ES-I3 (cell line): ENCODE data around the gene PNMA8A.

Experiments used
- H3K36me3 ChIP-seq: 2 replicates; pipeline ENCODE4 v1.6.1; 2013; ENCODE audit warnings: mild to moderate bottlenecking, low read length, control low read depth, moderate library complexity; ENCODE audit not compliant: insufficient read depth
- H3K4me1 ChIP-seq: 2 replicates; pipeline ENCODE4 v1.6.1; 2013; ENCODE audit warnings: mild to moderate bottlenecking, control low read depth, low read length; ENCODE audit not compliant: insufficient read depth
- H3K9ac ChIP-seq: 2 replicates; pipeline ENCODE4 v1.6.1; 2013; ENCODE audit warnings: low read depth, mild to moderate bottlenecking, low read length, moderate library complexity
- H3K9me3 ChIP-seq: 2 replicates; pipeline ENCODE4 v1.6.1; 2013; ENCODE audit warnings: mild to moderate bottlenecking, low read length, moderate library complexity; ENCODE audit not compliant: control insufficient read depth, insufficient read depth

Gene PNMA8A

DNA sequence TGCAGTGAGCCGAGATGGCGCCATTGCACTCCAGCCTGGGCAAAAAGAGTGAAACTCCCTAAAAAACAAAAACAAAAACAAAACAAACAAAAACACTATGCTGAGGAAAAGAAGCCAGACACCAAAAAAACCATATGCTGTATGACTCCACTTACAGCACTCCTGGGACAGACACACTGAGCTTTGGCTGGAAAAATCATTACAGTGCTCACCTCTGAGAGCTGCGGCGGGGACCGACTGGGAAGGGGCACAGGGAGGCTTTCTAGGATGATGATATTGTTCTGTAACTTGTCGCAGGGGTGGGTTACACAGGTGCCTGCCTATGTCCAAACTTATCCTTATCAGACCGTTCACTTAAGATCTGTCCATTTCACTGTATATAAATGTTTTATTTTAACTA is 7.8 kb downstream of the PNMA8A start:
- peaks cover 7% of the 10 kb centered on the region; the same call in 1 of the 2 replicates for H3K36me3 ChIP-seq
- no peaks in the 10 kb centered on the region for H3K4me1 ChIP-seq
- H3K9ac ChIP-seq: no peak overlapping the region
- H3K9me3 ChIP-seq: no peaks in the 10 kb centered on the region

DNA sequence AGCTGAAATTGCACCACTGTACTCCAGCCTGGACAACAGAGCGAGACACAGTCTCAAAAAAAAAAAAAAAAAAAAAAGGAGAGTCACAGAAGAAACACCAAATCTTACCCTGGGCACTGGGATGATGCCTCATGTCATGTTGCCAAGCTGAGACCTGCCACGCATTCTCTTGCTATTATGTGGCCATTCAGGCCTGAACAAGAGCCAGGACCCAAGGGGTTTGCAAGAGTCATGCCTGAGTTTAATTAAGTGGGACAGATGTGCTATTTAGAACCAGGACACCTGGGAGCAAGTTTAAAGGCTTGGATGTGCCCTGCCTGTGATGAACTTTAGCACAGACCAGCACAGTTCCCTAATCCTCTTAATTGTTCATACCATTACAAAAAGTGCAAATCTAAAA is 9.8 kb downstream of the PNMA8A start:
- H3K36me3 ChIP-seq: no peaks in the 10 kb centered on the region
- H3K9ac ChIP-seq: no peak overlapping the region
- no peaks in the 10 kb centered on the region for H3K9me3 ChIP-seq
- no peaks in the 10 kb centered on the region for H3K4me1 ChIP-seq

DNA sequence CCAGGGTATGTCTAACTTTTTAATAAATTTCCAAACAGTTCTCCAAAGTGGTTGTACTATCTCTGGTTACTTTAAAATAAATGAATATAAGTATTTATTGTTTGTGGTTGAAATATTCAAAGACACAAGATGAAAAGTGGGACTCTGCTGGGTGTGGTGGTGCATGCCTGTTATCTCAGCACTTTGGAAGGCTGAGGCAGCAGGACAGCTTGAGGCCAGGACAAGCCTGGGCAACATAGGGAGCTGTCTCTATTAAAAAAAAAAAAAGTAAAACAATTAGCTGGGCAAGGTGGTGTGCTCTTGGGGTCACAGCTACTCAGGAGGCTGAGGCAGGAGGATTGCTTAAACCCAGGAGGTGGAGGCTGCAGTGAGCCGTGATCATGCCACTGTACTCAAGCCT is 10.4 kb downstream of the PNMA8A start:
- no peaks in the 10 kb centered on the region for H3K4me1 ChIP-seq
- H3K9me3 ChIP-seq: no peaks in the 10 kb centered on the region
- H3K9ac ChIP-seq: no peak overlapping the region
- H3K36me3 ChIP-seq: no peaks in the 10 kb centered on the region

DNA sequence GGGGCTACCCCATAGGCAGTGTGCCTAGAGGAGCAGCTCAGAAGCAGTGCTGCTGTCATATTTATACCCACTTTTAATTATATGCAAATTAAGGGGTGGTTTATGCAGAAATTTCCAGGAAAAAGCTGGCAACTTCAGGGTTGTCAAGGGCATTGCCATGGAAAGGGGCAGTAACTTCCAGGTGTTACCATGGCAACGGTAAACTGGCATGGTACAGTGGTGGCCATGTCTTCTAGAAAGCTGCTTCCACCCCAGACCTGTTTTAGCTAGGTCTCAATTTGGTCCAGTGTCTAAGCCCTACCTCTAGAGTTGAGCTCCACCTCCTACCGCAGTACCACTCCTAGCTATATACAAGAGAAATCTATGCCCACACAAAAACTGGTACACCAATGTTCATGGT is 11.3 kb downstream of the PNMA8A start:
- no peaks in the 10 kb centered on the region for H3K36me3 ChIP-seq
- no peak overlapping the region for H3K9ac ChIP-seq
- no peaks in the 10 kb centered on the region for H3K9me3 ChIP-seq
- no peaks in the 10 kb centered on the region for H3K4me1 ChIP-seq

DNA sequence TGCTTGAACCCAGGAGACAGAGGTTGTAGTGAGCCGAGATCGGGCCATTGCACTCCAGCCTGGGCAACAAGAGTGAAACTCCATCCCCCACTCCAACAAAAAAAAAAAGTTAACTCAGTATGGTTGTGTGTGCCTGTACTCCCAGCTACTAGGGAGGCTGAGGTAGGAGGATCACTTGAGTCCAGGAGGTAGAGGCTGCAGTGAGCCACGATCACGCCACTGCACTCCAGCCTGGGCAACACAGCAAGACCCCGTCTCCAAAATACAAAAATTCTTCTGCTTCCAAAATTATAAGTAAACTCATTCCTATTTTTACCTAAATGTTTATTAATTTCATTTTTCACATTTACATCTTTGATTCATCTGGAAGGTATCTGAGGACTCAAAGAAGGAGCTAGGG is 14.4 kb downstream of the PNMA8A start:
- H3K9me3 ChIP-seq: no peaks in the 10 kb centered on the region
- no peak overlapping the region for H3K9ac ChIP-seq
- no peaks in the 10 kb centered on the region for H3K36me3 ChIP-seq
- no peaks in the 10 kb centered on the region for H3K4me1 ChIP-seq

DNA sequence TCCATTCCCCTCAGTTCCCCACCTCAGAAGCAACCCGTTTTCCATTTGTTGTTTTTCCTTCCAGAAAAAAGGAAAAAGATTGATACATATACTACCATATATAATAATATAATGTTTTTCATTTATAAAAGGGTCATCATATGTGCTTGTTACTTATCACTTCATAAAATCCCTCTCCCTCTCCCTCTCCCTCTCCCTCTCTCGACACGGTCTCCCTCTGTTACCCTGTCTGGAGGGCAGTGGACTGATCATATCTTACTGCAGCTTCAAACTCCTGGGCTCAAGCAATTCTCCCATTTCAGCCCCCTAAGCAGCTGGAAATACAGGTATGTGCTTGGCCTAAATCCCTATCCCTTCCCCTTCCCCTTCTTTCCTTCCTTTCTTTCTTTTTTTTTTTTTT is 17.1 kb downstream of the PNMA8A start:
- no peaks in the 10 kb centered on the region; the same call in 1 of the 2 replicates for H3K9me3 ChIP-seq
- no peaks in the 10 kb centered on the region for H3K4me1 ChIP-seq
- H3K36me3 ChIP-seq: no peaks in the 10 kb centered on the region
- no peak overlapping the region for H3K9ac ChIP-seq

DNA sequence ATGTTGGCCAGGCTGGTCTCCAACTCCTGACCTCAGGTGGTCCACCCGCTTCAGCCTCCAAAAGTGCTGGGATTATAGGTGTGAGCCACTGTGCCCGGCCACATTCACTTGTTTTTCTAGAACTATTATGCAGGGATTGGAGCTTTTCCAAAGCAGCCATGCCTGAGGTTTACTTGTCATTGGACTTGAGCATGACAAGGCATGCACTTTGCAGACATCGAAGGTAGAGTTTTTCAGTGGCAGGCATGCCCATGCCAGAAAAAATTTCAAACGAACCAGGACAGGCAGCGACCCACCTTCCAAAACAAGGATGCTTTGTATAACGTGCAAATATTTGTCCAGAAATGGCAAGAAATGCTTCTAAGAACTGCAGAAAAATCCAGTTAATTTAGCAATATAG is 17.7 kb downstream of the PNMA8A start:
- Histone ChIP-seq H3K9me3 (no peaks in the 10 kb centered on the region; the same call in 1 of the 2 replicates), H3K4me1 (no peaks in the 10 kb centered on the region), H3K9ac (no peak overlapping the region), H3K36me3 (no peaks in the 10 kb centered on the region)

DNA sequence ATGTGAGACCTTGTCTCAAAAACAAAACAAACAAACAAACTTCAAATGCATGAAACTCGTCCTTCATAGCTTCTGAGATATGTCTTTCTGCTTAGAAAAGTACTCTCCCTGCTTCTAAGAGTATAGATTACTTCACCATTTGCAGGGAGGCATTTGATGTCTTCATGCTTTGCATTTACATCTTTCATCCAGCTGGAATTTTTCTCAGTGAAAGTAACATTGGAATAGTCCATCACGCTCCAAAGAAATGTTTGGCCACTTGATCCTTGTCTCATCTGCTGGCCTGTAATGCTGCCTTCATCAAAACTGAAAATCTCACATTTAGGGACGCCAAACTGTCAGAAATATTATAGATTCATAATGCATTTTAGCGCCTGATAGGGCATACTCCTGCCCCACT is 19.2 kb downstream of the PNMA8A start:
- Histone ChIP-seq H3K9me3 (no peaks in the 10 kb centered on the region; the same call in 1 of the 2 replicates), H3K36me3 (no peaks in the 10 kb centered on the region), H3K4me1 (no peaks in the 10 kb centered on the region), H3K9ac (no peak overlapping the region)

DNA sequence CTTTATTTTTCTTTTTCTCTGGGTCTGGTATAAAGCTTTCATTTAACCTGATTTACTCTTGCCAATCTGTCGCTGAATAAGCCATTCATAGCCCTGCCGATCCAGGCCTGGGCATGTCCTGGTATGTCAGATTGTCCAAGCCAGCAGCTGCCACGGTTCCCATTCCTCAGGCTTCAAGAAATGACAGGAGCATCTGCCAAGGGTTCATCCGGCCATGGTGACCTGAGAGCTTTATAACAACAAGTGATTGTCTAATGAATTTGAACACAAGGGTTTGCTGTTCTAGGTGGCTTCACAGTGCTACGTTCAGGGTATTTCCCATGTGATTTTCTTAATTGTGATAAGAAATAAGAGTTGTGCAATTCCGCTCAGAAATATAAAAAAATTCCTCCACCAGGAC is 20.0 kb downstream of the PNMA8A start:
- H3K9me3 ChIP-seq: no peaks in the 10 kb centered on the region; the same call in 1 of the 2 replicates
- no peaks in the 10 kb centered on the region for H3K36me3 ChIP-seq
- no peaks in the 10 kb centered on the region for H3K4me1 ChIP-seq
- no peak overlapping the region for H3K9ac ChIP-seq

DNA sequence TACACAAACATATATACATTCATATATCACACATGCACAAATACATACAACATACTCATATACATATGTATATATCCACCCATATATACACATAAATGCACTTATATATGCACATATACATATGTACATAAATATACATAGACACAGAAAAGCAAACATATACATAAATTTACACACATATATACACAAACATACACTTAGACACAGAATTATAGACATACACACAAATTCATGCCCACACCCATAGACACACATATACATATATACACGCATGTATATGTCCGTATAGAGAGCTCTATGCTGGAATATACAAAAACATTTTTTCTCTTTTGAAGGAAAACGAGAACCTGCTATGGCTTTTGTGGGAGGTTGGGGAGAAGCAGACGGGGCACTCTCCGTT is 20.6 kb downstream of the PNMA8A start:
- H3K36me3 ChIP-seq: no peaks in the 10 kb centered on the region
- H3K4me1 ChIP-seq: no peaks in the 10 kb centered on the region
- no peaks in the 10 kb centered on the region; the same call in 1 of the 2 replicates for H3K9me3 ChIP-seq
- H3K9ac ChIP-seq: no peak overlapping the region

DNA sequence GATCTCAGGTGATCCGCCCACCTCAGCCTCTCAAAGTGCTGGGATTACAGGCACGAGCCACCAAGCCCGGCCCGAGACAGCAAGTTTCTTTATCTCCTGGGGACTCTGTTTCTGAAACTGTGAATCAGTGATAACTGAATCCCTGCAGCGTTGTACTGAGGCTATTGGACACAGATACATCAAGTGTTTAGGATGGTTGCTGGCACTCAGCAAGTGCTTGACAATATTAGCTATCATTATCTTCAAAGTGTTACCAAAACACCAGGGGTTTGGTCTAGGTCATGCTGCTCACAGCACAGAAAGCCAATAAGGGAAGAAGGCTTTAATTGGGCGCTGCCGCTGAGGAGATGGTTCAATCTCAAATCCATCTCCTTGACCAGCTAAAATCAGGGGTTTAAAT is 22.1 kb downstream of the PNMA8A start:
- H3K4me1 ChIP-seq: no peaks in the 10 kb centered on the region
- no peaks in the 10 kb centered on the region for H3K36me3 ChIP-seq
- no peak overlapping the region for H3K9ac ChIP-seq
- no peaks in the 10 kb centered on the region; the same call in 1 of the 2 replicates for H3K9me3 ChIP-seq

DNA sequence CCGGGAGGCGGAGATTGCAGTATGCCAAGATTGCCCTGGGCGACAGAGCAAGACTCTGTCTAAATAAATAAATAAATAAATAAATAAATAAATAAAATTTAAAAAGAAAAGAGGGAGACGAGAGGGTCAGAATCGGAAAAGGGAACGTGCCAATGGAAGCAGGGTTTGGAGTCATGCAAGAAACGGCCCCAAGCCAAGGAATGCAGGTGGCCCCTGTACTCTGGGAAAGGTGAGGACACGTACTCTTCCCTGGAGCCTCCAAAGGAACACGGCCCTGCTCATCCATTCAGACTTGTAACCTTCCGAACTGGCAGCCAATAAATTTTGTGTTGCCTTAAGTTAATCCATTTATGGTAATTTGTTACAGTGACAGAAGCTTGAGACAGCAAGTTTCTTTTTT is 22.8 kb downstream of the PNMA8A start:
- Histone ChIP-seq H3K9ac (no peak overlapping the region), H3K4me1 (no peaks in the 10 kb centered on the region), H3K36me3 (no peaks in the 10 kb centered on the region), H3K9me3 (no peaks in the 10 kb centered on the region; the same call in 1 of the 2 replicates)

DNA sequence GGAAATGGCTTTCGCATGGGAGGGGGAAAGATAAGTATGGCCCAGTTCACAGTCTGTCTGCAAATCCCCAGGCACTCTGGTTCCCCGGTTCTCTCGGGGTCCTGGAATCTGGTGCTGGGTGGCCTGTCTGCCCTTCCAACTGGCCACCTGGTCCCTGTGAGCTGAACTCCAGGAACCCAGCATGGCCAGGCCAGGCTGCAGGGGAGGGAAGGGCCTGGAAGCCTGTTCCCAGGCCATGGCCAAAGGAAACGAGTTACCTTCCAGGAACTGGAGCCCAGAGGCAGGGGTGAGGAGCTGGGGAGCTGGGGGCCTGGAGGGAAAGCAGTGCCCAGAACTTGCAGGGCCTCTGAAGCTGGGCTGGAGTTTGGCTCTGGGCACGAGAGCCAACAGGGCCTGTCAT is 23.5 kb downstream of the PNMA8A start:
- H3K9me3 ChIP-seq: no peaks in the 10 kb centered on the region; the same call in 1 of the 2 replicates
- no peaks in the 10 kb centered on the region for H3K4me1 ChIP-seq
- no peak overlapping the region for H3K9ac ChIP-seq
- H3K36me3 ChIP-seq: no peaks in the 10 kb centered on the region

DNA sequence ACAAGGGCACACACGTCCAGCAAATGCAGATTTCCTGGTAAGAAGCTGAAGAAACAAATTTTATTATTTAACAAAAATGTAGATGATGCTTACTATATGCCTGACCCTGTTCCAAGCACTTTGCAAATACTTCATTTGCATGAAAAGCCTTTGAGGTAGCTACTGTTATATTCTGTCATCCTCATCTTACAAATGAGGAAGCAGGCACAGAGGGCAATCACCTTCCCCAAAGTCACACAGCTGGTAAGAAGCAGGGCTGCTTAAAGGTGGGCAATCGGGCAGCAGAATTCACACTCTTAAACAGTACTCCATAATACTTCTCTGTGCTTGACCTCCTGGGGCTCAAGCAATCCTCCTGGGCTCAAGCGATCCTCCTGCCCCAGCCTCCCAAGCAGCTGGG is 24.4 kb downstream of the PNMA8A start:
- Histone ChIP-seq H3K4me1 (no peaks in the 10 kb centered on the region), H3K36me3 (no peaks in the 10 kb centered on the region), H3K9me3 (no peaks in the 10 kb centered on the region; the same call in 1 of the 2 replicates), H3K9ac (no peak overlapping the region)

DNA sequence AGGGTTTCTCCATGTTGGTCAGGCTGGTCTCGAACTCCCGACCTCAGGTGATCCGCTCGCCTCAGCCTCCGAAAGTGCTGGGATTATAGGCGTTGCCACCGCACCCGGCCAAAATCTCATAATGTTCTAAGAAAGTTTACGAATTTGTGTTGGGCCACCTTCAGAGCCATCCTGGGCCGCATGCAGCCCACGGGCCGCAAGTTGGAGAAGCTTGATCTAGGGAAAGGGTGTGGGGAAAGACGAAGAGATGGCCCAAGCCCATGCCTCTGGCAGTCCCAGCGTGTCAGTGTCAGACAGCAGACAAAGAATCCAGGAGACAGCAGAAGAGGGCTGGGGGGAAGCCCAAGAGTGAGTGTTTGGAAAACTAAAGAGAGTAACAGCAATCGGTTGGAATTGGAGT is 25.3 kb downstream of the PNMA8A start:
- no peaks in the 10 kb centered on the region for H3K36me3 ChIP-seq
- no peaks in the 10 kb centered on the region for H3K4me1 ChIP-seq
- H3K9ac ChIP-seq: no peak overlapping the region

More for the DNA sequence above, 25.3 kb downstream of the PNMA8A start:
- H3K9me3 ChIP-seq: no peaks in the 10 kb centered on the region; the same call in 1 of the 2 replicates
